Measurements from ENCODE around the gene ANXA4.

DNA sequence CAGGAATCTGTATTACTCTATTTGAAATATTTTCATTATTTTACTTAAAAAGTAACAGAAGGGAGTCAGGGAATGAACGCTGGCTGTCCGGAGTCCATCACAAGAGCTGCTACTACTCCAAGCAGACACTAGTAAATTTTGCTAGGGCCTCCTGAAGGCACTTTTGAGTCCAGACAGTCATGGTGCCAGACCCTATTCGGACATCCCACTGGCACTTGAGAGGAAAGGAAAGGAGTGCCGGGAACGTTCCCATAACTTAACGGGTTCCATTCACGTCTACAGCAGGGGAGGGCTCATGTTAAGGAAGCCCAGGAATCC, 87.0 kb downstream of the ANXA4 start:
- no peak for TF ChIP-seq CTCF (IDR thresholded peaks at IDR 0.05)
- TF ChIP-seq POLR2A (IDR thresholded peaks at IDR 0.05), result no peak
- TF ChIP-seq POLR2AphosphoS5 (IDR thresholded peaks at IDR 0.05; ENCODE audit: insufficient read depth in 1 of 2, low read depth in 1 of 2), result no peak

All from vagina (tissue), 2 donors.